Small intestine (tissue), 7 donors: ENCODE measurements around the gene DPH2. TPM values are rescaled to one million over a fixed set of nuclear protein-coding genes. Genes with fewer than 3 reads are reported as not detected.

Experiments used
- DNase-seq, 2 donors: peaks; one replicate each; pipeline versions ENCODE4 v3.0.0 to v3.0.0-alpha.2; 2013
- FAIRE-seq: peaks from 2 replicates; lab custom pipeline; 2012; peaks lifted over from hg19 to GRCh38; lab: Jason Lieb, UNC
- H3K27ac ChIP-seq, 3 donors: one replicate each; pipeline ENCODE4 v1.5.1; 2013; ENCODE audit warnings: low read length in 2 of 3, mild to moderate bottlenecking in 2 of 3, control low read depth in 1 of 3, inconsistent platforms in 1 of 3, low read depth in 1 of 3, moderate library complexity in 1 of 3
- H3K27me3 ChIP-seq, 3 donors: one replicate each; pipeline ENCODE4 v1.6.1; 2013; ENCODE audit warnings: low read length in 3 of 3, inconsistent platforms in 1 of 3; ENCODE audit not compliant: control insufficient read depth in 3 of 3, insufficient read depth in 3 of 3
- H3K36me3 ChIP-seq, 3 donors: one replicate each; pipeline ENCODE4 v1.6.1; 2013; ENCODE audit warnings: low read length in 3 of 3, inconsistent platforms in 1 of 3, low read depth in 1 of 3, mild to moderate bottlenecking in 1 of 3, moderate library complexity in 1 of 3; ENCODE audit not compliant: control insufficient read depth in 3 of 3, insufficient read depth in 2 of 3
- H3K4me1 ChIP-seq, 3 donors: one replicate each; pipeline ENCODE4 v1.6.1; 2013; ENCODE audit warnings: low read length in 2 of 3, inconsistent platforms in 1 of 3, low read depth in 1 of 3, mild to moderate bottlenecking in 1 of 3, moderate library complexity in 1 of 3; ENCODE audit not compliant: control insufficient read depth in 3 of 3, insufficient read depth in 2 of 3
- H3K4me3 ChIP-seq, 3 donors: one replicate each; pipeline ENCODE4 v1.5.1; 2013; ENCODE audit warnings: low read length in 3 of 3, control low read depth in 1 of 3, inconsistent platforms in 1 of 3, low read depth in 1 of 3, mild to moderate bottlenecking in 1 of 3, moderate library complexity in 1 of 3
- H3K9me3 ChIP-seq, 2 donors: one replicate each; pipeline ENCODE4 v1.6.1; 2013; ENCODE audit warnings: low read depth in 1 of 2, low read length in 1 of 2; ENCODE audit not compliant: control insufficient read depth in 2 of 2, insufficient read depth in 1 of 2
- WGBS, 3 donors: extraction: QIAGEN DNeasy Blood & Tissue Kit; methylation state at CpG; one replicate each; pipeline ENCODE4 v1.1.7; 2013; 5-methylcytosine and 5-hydroxymethylcytosine counted together
- polyA plus RNA-seq, 4 donors: library from polyadenylated mRNA; stranded (reverse) in 3 of 4; unstranded in 1 of 4; fragments of 200-250 nt in 3 of 4; fragments of 120-200 nt in 1 of 4; gene quantifications; one replicate each; pipeline versions ENCODE4 v1.2.1 to v1.2.3, GENCODE V29; 2013
- donor health status: healthy with polysubstance abuse.
- donor health status: control.
- donor health status: control.
- donor health status: Bipolar disorder and iron deficiency.
- donor health status: healthy.

The DPH2 gene
- polyA plus RNA-seq, 4 donors = 5.8 to 25.2 (median 15.6) TPM

- Histone ChIP-seq H3K36me3 (peaks cover 0 to 5% (median 0%) of the 10 kb centered on the region in 3 donors), H3K4me1 (peaks cover 0 to 34% (median 5%) of the 10 kb centered on the region in 3 donors), H3K27ac (no peak overlapping the region), H3K27me3 (peaks cover 0 to 24% (median 5%) of the 10 kb centered on the region in 3 donors), H3K4me3 (peak overlapping the region; percentile 27 to 47 (median 31)), H3K9me3 (no peaks in the 10 kb centered on the region)
- 7 to 12% (median 10%) methylated on average over 48 to 56 of the region's 56 CpGs for WGBS, 3 donors
- FAIRE-seq (no peak), DNase-seq (peak; percentile 23 to 67)
Observed at GRCh38 chr1:43936431-43937151, 33.2 kb upstream of the DPH2 start.

DNA sequence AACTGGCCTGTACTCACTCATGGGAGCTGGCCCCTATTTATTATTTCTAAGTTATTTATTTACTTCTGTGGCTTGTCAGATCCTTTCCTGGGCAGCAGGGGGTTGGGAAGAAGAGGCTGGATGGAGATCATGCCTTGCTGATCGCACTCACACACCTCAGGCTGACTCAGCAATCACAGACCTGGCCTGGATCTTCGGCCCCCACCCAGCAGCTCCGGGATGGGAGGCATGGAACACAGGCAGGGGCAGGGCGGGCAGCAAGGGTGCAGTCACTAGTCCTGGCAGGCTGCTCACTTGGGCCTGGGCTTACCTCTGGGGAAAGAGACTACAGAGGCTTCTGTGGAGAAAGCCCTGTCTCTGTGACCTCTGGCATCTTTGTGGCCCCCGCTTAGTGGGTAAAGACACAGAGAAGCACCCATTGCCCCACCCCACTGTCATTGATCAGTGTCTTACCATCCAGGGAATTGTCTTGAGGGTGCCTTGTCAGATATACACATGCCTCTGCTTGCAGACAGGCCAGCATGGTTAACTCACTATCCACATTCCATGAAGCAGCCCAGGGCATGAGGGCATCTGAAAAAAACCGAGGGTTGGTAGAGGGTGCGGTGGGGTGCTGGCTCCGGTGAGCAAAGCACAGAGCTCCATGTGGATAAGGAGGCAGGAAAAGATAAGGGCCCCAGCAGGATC lies 32.5 kb upstream of the DPH2 start:
- no peak overlapping the region for H3K4me3 ChIP-seq
- DNase-seq (no peak), FAIRE-seq (no peak)
- H3K36me3 ChIP-seq = peaks cover 0 to 5% (median 0%) of the 10 kb centered on the region in 3 donors
- H3K27ac ChIP-seq = no peak overlapping the region
- peaks cover 0 to 34% (median 5%) of the 10 kb centered on the region in 3 donors for H3K4me1 ChIP-seq
- no peaks in the 10 kb centered on the region for H3K9me3 ChIP-seq
- 74 to 86% (median 80%) methylated on average over 8 of the region's 8 CpGs for WGBS, 3 donors
- peaks cover 0 to 21% (median 5%) of the 10 kb centered on the region in 3 donors for H3K27me3 ChIP-seq

- no peak for FAIRE-seq
- peaks cover 0 to 14% (median 5%) of the 10 kb centered on the region in 3 donors for H3K27me3 ChIP-seq
- peaks cover 0 to 5% (median 0%) of the 10 kb centered on the region in 3 donors for H3K36me3 ChIP-seq
- H3K4me1 ChIP-seq = peaks cover 0 to 28% (median 3%) of the 10 kb centered on the region in 3 donors
- H3K4me3 ChIP-seq = no peak overlapping the region
- H3K9me3 ChIP-seq = no peaks in the 10 kb centered on the region
- WGBS, 3 donors = 84 to 95% (median 94%) methylated on average over 10 of the region's 10 CpGs
- H3K27ac ChIP-seq = no peak overlapping the region
- no peak for DNase-seq
Observed at GRCh38 chr1:43938383-43938782, 31.4 kb upstream of the DPH2 start.

GRCh38 chr1:43938892-43939587 lies 30.8 kb upstream of the DPH2 start:
- Histone ChIP-seq H3K4me1 (peaks cover 0 to 23% (median 2%) of the 10 kb centered on the region in 3 donors), H3K36me3 (peaks cover 0 to 5% (median 2%) of the 10 kb centered on the region in 3 donors), H3K27me3 (peaks cover 0 to 8% (median under 1%) of the 10 kb centered on the region in 3 donors), H3K9me3 (no peaks in the 10 kb centered on the region), H3K27ac (no peak overlapping the region), H3K4me3 (no peak overlapping the region)
- FAIRE-seq (no peak), DNase-seq (no peak)
- WGBS, 3 donors = 79 to 93% (median 90%) methylated on average over 3 of the region's 3 CpGs

- Histone ChIP-seq H3K27ac (no peak overlapping the region), H3K36me3 (peaks cover 0 to 2% (median 2%) of the 10 kb centered on the region in 3 donors), H3K4me3 (no peak overlapping the region), H3K9me3 (no peaks in the 10 kb centered on the region), H3K27me3 (no peaks in the 10 kb centered on the region), H3K4me1 (peaks cover 0 to 5% (median 2%) of the 10 kb centered on the region in 3 donors)
- 89 to 97% (median 97%) methylated on average over 3 of the region's 3 CpGs for WGBS, 3 donors
- DNase-seq = no peak
- FAIRE-seq = no peak
Observed at GRCh38 chr1:43942411-43942810, 27.4 kb upstream of the DPH2 start.

DNA sequence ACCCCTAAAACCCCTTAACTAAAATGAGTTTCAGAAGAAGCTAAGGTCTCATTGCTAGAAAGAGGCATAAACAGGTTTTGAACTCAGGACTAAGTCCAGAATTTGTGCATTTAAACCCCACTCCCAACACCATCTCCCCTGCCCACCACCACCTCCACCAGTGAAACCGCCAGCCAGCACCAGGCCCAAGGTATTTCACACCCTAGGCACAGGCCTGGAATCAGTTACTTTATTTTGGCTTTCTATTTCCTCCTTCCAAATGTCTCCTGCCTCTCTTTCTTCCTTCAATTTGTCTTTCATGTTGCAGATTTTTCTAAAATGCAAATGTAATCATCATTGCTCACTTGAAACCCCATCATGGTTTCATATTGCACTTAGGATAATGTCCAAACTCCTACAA lies 24.9 kb upstream of the DPH2 start:
- no peaks in the 10 kb centered on the region for H3K9me3 ChIP-seq
- no peak overlapping the region for H3K27ac ChIP-seq
- WGBS, 3 donors = 87 to 100% (median 96%) methylated on average over 1 of the region's 1 CpG
- H3K36me3 ChIP-seq = peaks cover 0 to 11% (median 2%) of the 10 kb centered on the region in 3 donors
- H3K4me1 ChIP-seq = peaks cover 0 to 19% (median 4%) of the 10 kb centered on the region in 3 donors
- no peak overlapping the region for H3K4me3 ChIP-seq
- no peaks in the 10 kb centered on the region for H3K27me3 ChIP-seq
- DNase-seq = no peak
- no peak for FAIRE-seq

GRCh38 chr1:43945674-43946235 lies 24.1 kb upstream of the DPH2 start:
- DNase-seq = no peak
- no peaks in the 10 kb centered on the region for H3K27me3 ChIP-seq
- H3K9me3 ChIP-seq = no peaks in the 10 kb centered on the region
- peaks cover 0 to 19% (median 4%) of the 10 kb centered on the region in 3 donors for H3K4me1 ChIP-seq
- peak overlapping the region in 2 of 3 donors; percentile 29 to 99 for H3K27ac ChIP-seq
- peaks cover 0 to 13% (median 2%) of the 10 kb centered on the region in 3 donors for H3K36me3 ChIP-seq
- FAIRE-seq = no peak
- H3K4me3 ChIP-seq = peak overlapping the region in 2 of 3 donors; percentile 81
- 0 to 7% (median 3%) methylated on average over 3 of the region's 3 CpGs for WGBS, 3 donors
